GM23338 (cell line): ENCODE measurements around the gene THUMPD2. TPM values are rescaled to one million over a fixed set of nuclear protein-coding genes. Genes with fewer than 3 reads are reported as not detected.

Experiments
- ATAC-seq: fragments of 200-7000 bp; cut with Tn5 transposase; 3 replicates; pipeline ENCODE4 v1.9.1; 2020
- DNase-seq: peaks from one replicate; pipeline ENCODE4 v3.0.0-alpha.2; 2015; ENCODE audit warnings: low spot score
- H2AFZ ChIP-seq: fragments of 200-600 bp; sonication (generic); 2 replicates; pipeline ENCODE4 v1.8.0; 2016; ENCODE audit warnings: antibody characterized with exemption, mild to moderate bottlenecking, moderate library complexity
- H3F3A ChIP-seq: fragments of 200-600 bp; sonication (generic); replicated peaks from 2 replicates; pipeline ENCODE4 v1.8.0; 2017; ENCODE audit warnings: antibody characterized with exemption, mixed run types, low read depth
- H3K27ac ChIP-seq: fragments of 200-600 bp; sonication (generic); 2 replicates; pipeline ENCODE4 v1.6.1; 2016; ENCODE audit warnings: low read depth
- H3K27me3 ChIP-seq: fragments of 200-600 bp; sonication (generic); 2 replicates; pipeline ENCODE4 v1.8.0; 2016; ENCODE audit warnings: mild to moderate bottlenecking, mixed run types, moderate library complexity; ENCODE audit not compliant: insufficient read depth
- H3K36me3 ChIP-seq: fragments of 200-600 bp; sonication (generic); 2 replicates; pipeline ENCODE4 v1.8.0; 2016; ENCODE audit warnings: mild to moderate bottlenecking; ENCODE audit not compliant: insufficient read depth
- H3K4me1 ChIP-seq: fragments of 200-600 bp; sonication (generic); 2 replicates; pipeline ENCODE4 v1.8.0; 2016; ENCODE audit warnings: mild to moderate bottlenecking, moderate library complexity; ENCODE audit not compliant: insufficient read depth
- H3K4me2 ChIP-seq: fragments of 200-600 bp; sonication (generic); 2 replicates; pipeline ENCODE4 v1.7.1; 2017; ENCODE audit warnings: mixed run types
- H3K4me3 ChIP-seq: fragments of 200-600 bp; sonication (generic); 2 replicates; pipeline ENCODE4 v1.6.1; 2016; ENCODE audit warnings: mixed run types
- H3K79me2 ChIP-seq: fragments of 200-600 bp; sonication (generic); replicated peaks from 2 replicates; pipeline ENCODE4 v1.8.0; 2017; ENCODE audit warnings: mild to moderate bottlenecking; ENCODE audit not compliant: insufficient read depth
- H3K9me2 ChIP-seq: fragments of 200-600 bp; sonication (generic); 2 replicates; pipeline ENCODE4 v1.8.0; 2017; ENCODE audit not compliant: insufficient read depth
- H4K20me1 ChIP-seq: fragments of 200-600 bp; sonication (generic); replicated peaks from 2 replicates; pipeline ENCODE4 v1.8.0; 2017; ENCODE audit warnings: mild to moderate bottlenecking; ENCODE audit not compliant: insufficient read depth
- H3K27ac Mint-ChIP-seq: 2 replicates; pipeline ENCODE4 v1.8.0; 2020; ENCODE audit warnings: inconsistent platforms, mild to moderate bottlenecking, moderate library complexity, mixed read lengths
- H3K27me3 Mint-ChIP-seq: 3 replicates; pipeline ENCODE4 v1.8.0; 2022; ENCODE audit warnings: low read depth, mild to moderate bottlenecking, moderate library complexity, mixed read lengths, inconsistent platforms; ENCODE audit not compliant: insufficient read depth, poor library complexity
- H3K36me3 Mint-ChIP-seq: 3 replicates; pipeline ENCODE4 v1.8.0; 2021; ENCODE audit warnings: low read depth, mild to moderate bottlenecking, inconsistent platforms, moderate library complexity, mixed read lengths
- H3K4me1 Mint-ChIP-seq: 3 replicates; pipeline ENCODE4 v1.8.0; 2020; ENCODE audit warnings: mild to moderate bottlenecking, inconsistent platforms, mixed read lengths
- H3K4me3 Mint-ChIP-seq: 3 replicates; pipeline ENCODE4 v1.8.0; 2021; ENCODE audit warnings: moderate library complexity, mild to moderate bottlenecking, inconsistent platforms, mixed read lengths
- H3K9me3 Mint-ChIP-seq: 3 replicates; pipeline ENCODE4 v1.8.0; 2020; ENCODE audit warnings: moderate library complexity, mild to moderate bottlenecking, inconsistent platforms, mixed read lengths
- CREB1 ChIP-seq: fragments of 250-450 bp; sonication (Bioruptor Pico); IDR thresholded peaks from 2 replicates; pipeline ENCODE4 v1.5.0; 2020; ENCODE audit warnings: low read depth, mild to moderate bottlenecking, moderate library complexity
- ETS1 ChIP-seq: IDR thresholded peaks from 2 replicates; pipeline ENCODE4 v1.6.1; 2016; ENCODE audit warnings: antibody characterized with exemption
- EZH2 ChIP-seq: fragments of 200-600 bp; sonication (generic); IDR thresholded peaks from one replicate; pipeline ENCODE4 v1.8.0; 2017; ENCODE audit warnings: antibody characterized with exemption, mild to moderate bottlenecking, low read depth; ENCODE audit not compliant: unreplicated experiment
- EZH2phosphoT487 ChIP-seq: fragments of 200-600 bp; sonication (generic); IDR thresholded peaks from one replicate; pipeline ENCODE4 v1.8.1; 2018; ENCODE audit warnings: antibody characterized with exemption; ENCODE audit not compliant: unreplicated experiment
- JUNB ChIP-seq: IDR thresholded peaks from one replicate; pipeline ENCODE4 v1.6.1; 2016; ENCODE audit warnings: antibody characterized with exemption; ENCODE audit not compliant: unreplicated experiment
- NANOG ChIP-seq: IDR thresholded peaks from 2 replicates; pipeline ENCODE4 v1.6.1; 2016; ENCODE audit warnings: antibody characterized with exemption, borderline replicate concordance
- POLR2AphosphoS5 ChIP-seq: IDR thresholded peaks from 2 replicates; pipeline ENCODE4 v1.6.1; 2016; ENCODE audit warnings: antibody characterized with exemption, low read depth
- STAT1 ChIP-seq: IDR thresholded peaks from one replicate; pipeline ENCODE4 v1.6.1; 2016; ENCODE audit warnings: antibody characterized with exemption; ENCODE audit not compliant: unreplicated experiment
- ZNF114 ChIP-seq: fragments of 250-450 bp; sonication (Bioruptor Pico); IDR thresholded peaks from 2 replicates; pipeline ENCODE4 v1.5.0; 2020; ENCODE audit warnings: mild to moderate bottlenecking, moderate library complexity
- ZNF331 ChIP-seq: fragments of 250-450 bp; sonication (Bioruptor Pico); IDR thresholded peaks from 2 replicates; pipeline ENCODE4 v1.5.0; 2020; ENCODE audit warnings: low read depth, mild to moderate bottlenecking, moderate library complexity
- ZNF462 ChIP-seq: fragments of 250-450 bp; sonication (Bioruptor Pico); IDR thresholded peaks from 2 replicates; pipeline ENCODE4 v1.5.0; 2020; ENCODE audit warnings: mild to moderate bottlenecking, moderate library complexity
- polyA plus RNA-seq: library from polyadenylated mRNA; unstranded; fragments of >200 nt; fragmentation: Nextera tagmentation; extraction: Ambion mirVana; gene quantifications from 2 replicates; pipeline ENCODE4 v1.2.1, GENCODE V29; 2016
- total RNA-seq: library from RNA; depleted of rRNA; stranded (reverse); fragments of >200 nt; shearing (Covaris generic); gene quantifications from 2 replicates; pipeline ENCODE4 v1.2.3, GENCODE V29; 2014
- TF ChIP-seq, protein P1 (sequence below), 2 experiments: fragments of 200-600 bp in 1 of 2; sonication (generic) in 1 of 2; conservative IDR thresholded peaks; 2 replicates each; pipeline versions ENCODE4 v1.5.1 to v1.6.1; 2016 to 2017; ENCODE audit warnings: antibody characterized with exemption in 2 of 2, low read depth in 2 of 2, mild to moderate bottlenecking in 2 of 2, moderate library complexity in 1 of 2
- TF ChIP-seq, protein P2 (sequence below): IDR thresholded peaks from one replicate; pipeline ENCODE4 v1.6.1; 2018; ENCODE audit warnings: antibody characterized with exemption; ENCODE audit not compliant: unreplicated experiment

Gene THUMPD2
- total and polyA plus RNA-seq, 2 experiments from 2014 or later: 19.5 to 25.1 TPM

DNA sequence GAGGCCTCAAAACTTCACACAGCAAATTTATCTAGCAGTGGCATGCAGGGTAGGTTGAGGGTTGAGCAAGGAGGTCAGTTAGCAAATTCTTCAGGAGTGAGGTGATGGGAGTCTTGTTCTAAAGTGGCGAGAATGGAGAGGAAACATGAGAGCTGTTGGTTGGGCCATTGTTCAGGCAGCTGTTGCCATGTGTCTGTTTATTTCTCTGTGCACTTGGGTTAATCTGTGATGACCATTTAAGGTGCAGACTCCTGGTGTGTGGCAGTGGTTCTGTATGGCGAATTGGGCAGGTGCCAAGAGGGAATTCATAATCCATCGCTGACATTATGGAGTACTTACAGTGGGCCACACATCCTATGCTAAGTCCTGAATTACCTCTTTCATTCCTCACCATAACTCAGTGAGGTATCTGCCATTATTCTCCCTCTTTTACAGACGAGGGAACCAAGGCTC, 82.9 kb downstream of the THUMPD2 start (continued):
- TF ChIP-seq EZH2 (no peak), EZH2phosphoT487 (no peak)

- H3K79me2 ChIP-seq: no peaks in the 10 kb centered on the region; the same call in 1 of the 2 replicates
- peaks cover 5% of the 10 kb centered on the region; the same call in 2 of the 3 replicates for H3K36me3 Mint-ChIP-seq
- no peak overlapping the region for H3K4me2 ChIP-seq
- no peak overlapping the region for H3K4me3 Mint-ChIP-seq
- no peaks in the 10 kb centered on the region for H4K20me1 ChIP-seq
- TF ChIP-seq ZNF331 (CRISPR knock-in tag): no peak
- no peak for TF ChIP-seq EZH2phosphoT487
- TF ChIP-seq, protein P1, sequence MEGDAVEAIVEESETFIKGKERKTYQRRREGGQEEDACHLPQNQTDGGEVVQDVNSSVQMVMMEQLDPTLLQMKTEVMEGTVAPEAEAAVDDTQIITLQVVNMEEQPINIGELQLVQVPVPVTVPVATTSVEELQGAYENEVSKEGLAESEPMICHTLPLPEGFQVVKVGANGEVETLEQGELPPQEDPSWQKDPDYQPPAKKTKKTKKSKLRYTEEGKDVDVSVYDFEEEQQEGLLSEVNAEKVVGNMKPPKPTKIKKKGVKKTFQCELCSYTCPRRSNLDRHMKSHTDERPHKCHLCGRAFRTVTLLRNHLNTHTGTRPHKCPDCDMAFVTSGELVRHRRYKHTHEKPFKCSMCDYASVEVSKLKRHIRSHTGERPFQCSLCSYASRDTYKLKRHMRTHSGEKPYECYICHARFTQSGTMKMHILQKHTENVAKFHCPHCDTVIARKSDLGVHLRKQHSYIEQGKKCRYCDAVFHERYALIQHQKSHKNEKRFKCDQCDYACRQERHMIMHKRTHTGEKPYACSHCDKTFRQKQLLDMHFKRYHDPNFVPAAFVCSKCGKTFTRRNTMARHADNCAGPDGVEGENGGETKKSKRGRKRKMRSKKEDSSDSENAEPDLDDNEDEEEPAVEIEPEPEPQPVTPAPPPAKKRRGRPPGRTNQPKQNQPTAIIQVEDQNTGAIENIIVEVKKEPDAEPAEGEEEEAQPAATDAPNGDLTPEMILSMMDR (conservative IDR thresholded peaks at IDR 0.05; ENCODE audit: low read depth in 2 of 2): no peak
- no peak for TF ChIP-seq JUNB
- TF ChIP-seq EZH2: no peak
- no peak for TF ChIP-seq ZNF114
- no peak for TF ChIP-seq ETS1
- no peak for TF ChIP-seq POLR2AphosphoS5
- TF ChIP-seq STAT1: no peak
- TF ChIP-seq NANOG: no peak
- TF ChIP-seq CREB1 (CRISPR knock-in tag): no peak
- TF ChIP-seq, protein P2, sequence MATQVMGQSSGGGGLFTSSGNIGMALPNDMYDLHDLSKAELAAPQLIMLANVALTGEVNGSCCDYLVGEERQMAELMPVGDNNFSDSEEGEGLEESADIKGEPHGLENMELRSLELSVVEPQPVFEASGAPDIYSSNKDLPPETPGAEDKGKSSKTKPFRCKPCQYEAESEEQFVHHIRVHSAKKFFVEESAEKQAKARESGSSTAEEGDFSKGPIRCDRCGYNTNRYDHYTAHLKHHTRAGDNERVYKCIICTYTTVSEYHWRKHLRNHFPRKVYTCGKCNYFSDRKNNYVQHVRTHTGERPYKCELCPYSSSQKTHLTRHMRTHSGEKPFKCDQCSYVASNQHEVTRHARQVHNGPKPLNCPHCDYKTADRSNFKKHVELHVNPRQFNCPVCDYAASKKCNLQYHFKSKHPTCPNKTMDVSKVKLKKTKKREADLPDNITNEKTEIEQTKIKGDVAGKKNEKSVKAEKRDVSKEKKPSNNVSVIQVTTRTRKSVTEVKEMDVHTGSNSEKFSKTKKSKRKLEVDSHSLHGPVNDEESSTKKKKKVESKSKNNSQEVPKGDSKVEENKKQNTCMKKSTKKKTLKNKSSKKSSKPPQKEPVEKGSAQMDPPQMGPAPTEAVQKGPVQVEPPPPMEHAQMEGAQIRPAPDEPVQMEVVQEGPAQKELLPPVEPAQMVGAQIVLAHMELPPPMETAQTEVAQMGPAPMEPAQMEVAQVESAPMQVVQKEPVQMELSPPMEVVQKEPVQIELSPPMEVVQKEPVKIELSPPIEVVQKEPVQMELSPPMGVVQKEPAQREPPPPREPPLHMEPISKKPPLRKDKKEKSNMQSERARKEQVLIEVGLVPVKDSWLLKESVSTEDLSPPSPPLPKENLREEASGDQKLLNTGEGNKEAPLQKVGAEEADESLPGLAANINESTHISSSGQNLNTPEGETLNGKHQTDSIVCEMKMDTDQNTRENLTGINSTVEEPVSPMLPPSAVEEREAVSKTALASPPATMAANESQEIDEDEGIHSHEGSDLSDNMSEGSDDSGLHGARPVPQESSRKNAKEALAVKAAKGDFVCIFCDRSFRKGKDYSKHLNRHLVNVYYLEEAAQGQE: no peak
- no peak for TF ChIP-seq ZNF462 (CRISPR knock-in tag)
- H3K9me2 ChIP-seq: no peaks in the 10 kb centered on the region; the same call in 1 of the 2 replicates
- peaks cover 4% of the 10 kb centered on the region for H3K9me3 Mint-ChIP-seq
- H3K4me1 Mint-ChIP-seq: no peaks in the 10 kb centered on the region; the same call in 1 of the 3 replicates
- ATAC-seq (no peak), DNase-seq (no peak)
- H3K36me3 ChIP-seq: no peaks in the 10 kb centered on the region
- H2AFZ ChIP-seq: no peak overlapping the region
- H3K4me3 ChIP-seq: no peak overlapping the region
- no peak overlapping the region for H3K27ac ChIP-seq
- no peaks in the 10 kb centered on the region for H3F3A ChIP-seq
- H3K27ac Mint-ChIP-seq: no peak overlapping the region
- H3K27me3 Mint-ChIP-seq: no peaks in the 10 kb centered on the region
- H3K4me1 ChIP-seq: no peaks in the 10 kb centered on the region
- H3K27me3 ChIP-seq: no peaks in the 10 kb centered on the region
Observed at GRCh38 chr2:39693245-39693644, 85.8 kb downstream of the THUMPD2 start.
